GM19351 (cell line): ENCODE results near the gene A2M.

Source experiments
- ATAC-seq: cut with Tn5 transposase; IDR thresholded peaks from one replicate; pipeline ENCODE4 v1.9.1; 2021; ENCODE audit warnings: mild to moderate bottlenecking, moderate library complexity; ENCODE audit not compliant: unreplicated experiment

Gene A2M

GRCh38 chr12:9040484-9041186 lies 75.1 kb downstream of the A2M start:
- no peak for ATAC-seq

GRCh38 chr12:9039397-9039977 lies 76.2 kb downstream of the A2M start:
- no peak for ATAC-seq

- ATAC-seq = no peak
Measured at GRCh38 chr12:9037431-9037830, 78.3 kb downstream of the A2M start.

- no peak for ATAC-seq
Measured at GRCh38 chr12:9036227-9036626, 79.5 kb downstream of the A2M start.

GRCh38 chr12:9034095-9034494 lies 81.6 kb downstream of the A2M start:
- ATAC-seq = no peak

- ATAC-seq = no peak
Measured at GRCh38 chr12:9033265-9033887, 82.3 kb downstream of the A2M start.

- ATAC-seq = no peak
Measured at GRCh38 chr12:9032202-9032964, 83.3 kb downstream of the A2M start.

- no peak for ATAC-seq
Measured at GRCh38 chr12:9030776-9031175, 84.9 kb downstream of the A2M start.

- ATAC-seq = no peak
Measured at GRCh38 chr12:9027161-9028059, 88.3 kb downstream of the A2M start.

GRCh38 chr12:9024512-9024911 lies 91.2 kb downstream of the A2M start:
- no peak for ATAC-seq

- ATAC-seq = no peak
Measured at GRCh38 chr12:9022592-9022991, 93.1 kb downstream of the A2M start.
